CD4-positive, alpha-beta T cell treated with Interleukin-2 at 100 ng/mL for 4 hours (primary cell): ENCODE results near the gene IMPG2.

Experiments used
- DNase-seq: peaks from one replicate; pipeline ENCODE4 v3.0.0-alpha.2; 2020; ENCODE audit warnings: low spot score

Gene IMPG2

DNA sequence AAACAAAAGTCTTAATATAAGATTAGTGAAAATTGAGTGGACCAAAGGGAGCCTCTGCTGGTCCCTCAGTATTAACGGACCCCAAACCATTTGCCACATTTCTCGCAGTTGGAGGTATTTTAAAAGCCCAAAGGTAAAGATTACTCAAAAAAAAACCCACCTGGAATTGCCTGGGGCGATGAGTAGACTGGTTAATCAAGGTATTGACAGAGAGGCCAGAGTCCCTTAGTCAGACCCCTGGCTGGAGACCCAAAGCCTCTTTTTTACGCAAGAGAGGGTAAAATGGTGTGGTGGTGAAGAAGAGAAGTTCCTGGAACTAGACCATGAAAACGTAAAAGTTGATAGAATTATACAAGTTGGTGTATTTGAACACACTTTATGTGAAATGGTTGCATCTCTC lies 137.2 kb downstream of the IMPG2 start:
- no peak for DNase-seq

DNA sequence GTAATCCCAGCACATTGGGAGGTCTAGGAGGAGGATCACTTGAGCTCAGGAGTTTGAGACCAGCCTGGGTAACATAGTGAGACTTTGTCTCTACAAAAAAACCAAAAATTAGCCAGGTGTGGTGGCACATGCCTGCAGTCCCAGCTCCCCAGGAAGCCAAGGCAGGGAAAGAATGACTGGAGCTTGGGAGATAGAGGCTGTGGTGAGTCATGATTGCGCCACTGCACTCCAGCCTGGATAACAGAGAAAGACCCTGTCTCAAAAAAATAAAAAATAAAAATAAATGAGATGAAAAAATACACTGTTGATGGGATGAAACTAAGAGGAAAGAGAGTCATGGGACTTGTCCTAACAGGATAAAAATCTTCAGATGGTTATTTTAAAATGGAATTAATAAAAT lies 137.6 kb downstream of the IMPG2 start:
- no peak for DNase-seq

DNA sequence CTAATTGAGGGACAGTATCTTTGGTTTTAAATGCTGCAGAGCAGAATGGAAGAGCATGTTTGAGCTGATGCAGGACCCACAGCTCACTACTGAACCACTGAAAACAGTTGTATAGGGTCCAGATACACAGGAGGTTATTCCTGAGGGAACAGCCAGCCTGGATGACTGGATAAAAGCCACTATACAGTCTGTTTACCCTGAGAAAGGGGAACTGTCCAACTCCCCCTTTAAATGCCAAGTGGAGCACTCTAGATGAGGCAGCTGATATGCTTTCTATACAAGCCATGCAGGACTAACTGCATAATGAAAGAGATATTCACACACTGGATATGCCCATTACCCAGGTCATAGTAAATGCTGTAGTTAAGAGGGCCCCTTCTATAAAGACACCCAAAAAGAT lies 138.6 kb downstream of the IMPG2 start:
- DNase-seq: no peak

DNA sequence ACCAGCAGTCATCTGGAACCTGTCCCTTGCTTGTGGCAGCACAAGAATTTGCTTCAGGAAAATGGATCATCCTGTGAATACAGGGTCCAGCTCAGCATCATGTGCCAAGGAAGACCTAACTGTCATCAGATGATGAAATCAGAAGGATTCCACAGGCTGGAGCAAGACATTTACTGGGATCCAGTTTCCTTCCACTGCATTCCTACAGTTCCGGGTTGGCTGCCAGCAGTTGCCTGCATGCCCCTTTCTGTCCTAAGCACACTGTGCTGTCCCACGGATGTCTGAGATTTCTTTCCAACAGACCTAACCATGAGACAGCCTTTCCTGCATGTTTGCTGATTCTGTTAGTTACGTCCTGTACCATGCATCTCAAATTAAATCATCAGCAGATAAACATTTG lies 140.7 kb downstream of the IMPG2 start:
- no peak for DNase-seq

DNA sequence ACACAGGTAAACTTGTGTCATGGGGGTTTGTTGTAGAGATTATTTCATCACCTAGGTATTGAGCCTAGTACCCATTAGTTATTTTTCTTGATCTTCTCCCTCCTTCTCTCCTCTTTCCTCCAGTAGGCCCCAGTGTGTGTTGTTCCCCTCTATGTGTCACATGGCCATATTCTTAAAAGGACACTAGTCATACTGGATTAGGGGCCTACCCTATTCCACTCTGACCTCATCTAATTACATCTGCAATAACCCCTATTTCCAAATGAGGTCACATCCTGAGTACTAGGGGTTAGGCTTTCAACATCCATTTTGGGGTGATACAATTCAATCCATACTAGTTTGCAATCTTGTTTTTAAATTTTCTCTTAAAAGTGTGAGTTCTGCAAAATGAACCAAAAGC lies 142.8 kb downstream of the IMPG2 start:
- DNase-seq: no peak
